Thyroid gland (tissue), 4 donors: ENCODE data around the gene EP400. TPM values are rescaled to one million over a fixed set of nuclear protein-coding genes. Genes with fewer than 3 reads are reported as not detected.

Source experiments
- DNase-seq, 2 donors: peaks; one replicate each; pipeline ENCODE4 v3.0.0-alpha.2; 2019
- H3K27ac ChIP-seq, 3 donors: fragments of 200-600 bp; sonication (generic); 1 replicate in 2 of 3; 2 replicates in 1 of 3; pipeline ENCODE4 v1.5.1; 2016 to 2019; ENCODE audit warnings: mild to moderate bottlenecking in 1 of 3, moderate library complexity in 1 of 3
- H3K27me3 ChIP-seq: fragments of 200-600 bp; sonication (generic); one replicate; pipeline ENCODE4 v1.5.1; 2019
- H3K36me3 ChIP-seq, 2 donors: fragments of 200-600 bp; sonication (generic); one replicate each; pipeline ENCODE4 v1.5.1; 2016 to 2019
- H3K4me1 ChIP-seq, 2 donors: fragments of 200-600 bp; sonication (generic); one replicate each; pipeline ENCODE4 v1.5.1; 2017 to 2019
- H3K4me3 ChIP-seq, 3 donors: fragments of 200-600 bp; sonication (generic); replicated peaks in 1 of 3; 1 replicate in 2 of 3; 2 replicates in 1 of 3; pipeline ENCODE4 v1.5.1; 2016; ENCODE audit warnings: mild to moderate bottlenecking in 1 of 3
- H3K9me3 ChIP-seq: fragments of 200-600 bp; sonication (generic); one replicate; pipeline ENCODE4 v1.5.1; 2017
- POLR2A ChIP-seq, 2 donors: fragments of 450-650 bp; IDR thresholded peaks; one replicate each; pipeline ENCODE4 v1.6.1; 2017; ENCODE audit warnings: antibody characterized with exemption in 2 of 2, mild to moderate bottlenecking in 2 of 2, moderate library complexity in 1 of 2
- WGBS, 2 donors: methylation state at CpG; one replicate each; pipeline ENCODE4 v1.1.5; 2017; 5-methylcytosine and 5-hydroxymethylcytosine counted together
- intact Hi-C: fragments of 100-400 bp; cut with DNase I; formaldehyde crosslinking; loops from one replicate; pipeline ENCODE4 v1.15.1; 2023
- total RNA-seq, 4 donors: library from RNA; depleted of rRNA; stranded (reverse); fragments of >200 nt; gene quantifications; one replicate each; pipeline ENCODE4 v1.2.3, GENCODE V29; 2016
- TF ChIP-seq, protein P1 (sequence below), 6 experiments: fragments of 200-600 bp in 3 of 6; fragments of 450-650 bp in 3 of 6; sonication (generic) in 3 of 6; IDR thresholded peaks; one replicate each; pipeline ENCODE4 v1.5.1; 2016 to 2019; ENCODE audit warnings: antibody characterized with exemption in 6 of 6, mild to moderate bottlenecking in 2 of 6, inconsistent platforms in 1 of 6, moderate library complexity in 1 of 6

EP400 gene
- total RNA-seq, 4 donors from 2014 or later = 22.1 to 51.8 (median 25.4) TPM

DNA sequence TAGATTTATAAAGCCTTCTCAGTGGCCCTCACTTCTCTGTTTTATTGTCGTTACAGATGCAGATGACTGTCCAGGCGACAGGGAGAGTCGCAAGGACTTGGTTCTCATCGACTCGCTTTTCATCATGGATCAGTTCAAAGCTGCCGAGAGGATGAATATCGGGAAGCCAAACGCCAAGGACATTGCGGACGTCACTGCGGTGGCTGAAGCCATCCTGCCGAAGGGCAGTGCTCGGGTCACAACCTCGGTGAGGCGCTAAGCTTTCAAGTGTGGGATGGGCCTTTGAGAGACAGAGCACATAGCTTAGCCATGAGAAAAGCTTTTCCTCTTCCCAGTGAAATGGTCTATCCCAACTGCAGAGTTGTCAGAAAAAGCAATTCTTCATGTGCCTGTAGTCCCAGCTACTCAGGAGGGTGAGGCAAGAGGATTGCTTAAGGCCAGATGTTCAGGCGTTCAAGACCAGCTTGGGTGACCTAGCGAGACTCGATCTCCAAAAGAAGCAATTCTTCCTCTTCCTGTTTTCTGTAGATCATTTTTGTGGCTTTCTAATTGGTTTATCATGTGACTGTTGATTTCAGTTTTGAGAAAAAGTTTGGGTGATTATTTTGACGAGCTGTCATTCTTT is 56.4 kb downstream of the EP400 start:
- intact Hi-C loops = no loop called here
- Histone ChIP-seq H3K27ac (no peak overlapping the region), H3K4me1 (no peaks in the 10 kb centered on the region), H3K9me3 (no peaks in the 10 kb centered on the region), H3K4me3 (no peak overlapping the region), H3K27me3 (no peaks in the 10 kb centered on the region), H3K36me3 (peaks cover 22 to 32% of the 10 kb centered on the region in 2 donors)
- no peak for DNase-seq
- WGBS, 2 donors = 93 to 94% methylated on average over 19 of the region's 19 CpGs
- TF ChIP-seq, protein P1, sequence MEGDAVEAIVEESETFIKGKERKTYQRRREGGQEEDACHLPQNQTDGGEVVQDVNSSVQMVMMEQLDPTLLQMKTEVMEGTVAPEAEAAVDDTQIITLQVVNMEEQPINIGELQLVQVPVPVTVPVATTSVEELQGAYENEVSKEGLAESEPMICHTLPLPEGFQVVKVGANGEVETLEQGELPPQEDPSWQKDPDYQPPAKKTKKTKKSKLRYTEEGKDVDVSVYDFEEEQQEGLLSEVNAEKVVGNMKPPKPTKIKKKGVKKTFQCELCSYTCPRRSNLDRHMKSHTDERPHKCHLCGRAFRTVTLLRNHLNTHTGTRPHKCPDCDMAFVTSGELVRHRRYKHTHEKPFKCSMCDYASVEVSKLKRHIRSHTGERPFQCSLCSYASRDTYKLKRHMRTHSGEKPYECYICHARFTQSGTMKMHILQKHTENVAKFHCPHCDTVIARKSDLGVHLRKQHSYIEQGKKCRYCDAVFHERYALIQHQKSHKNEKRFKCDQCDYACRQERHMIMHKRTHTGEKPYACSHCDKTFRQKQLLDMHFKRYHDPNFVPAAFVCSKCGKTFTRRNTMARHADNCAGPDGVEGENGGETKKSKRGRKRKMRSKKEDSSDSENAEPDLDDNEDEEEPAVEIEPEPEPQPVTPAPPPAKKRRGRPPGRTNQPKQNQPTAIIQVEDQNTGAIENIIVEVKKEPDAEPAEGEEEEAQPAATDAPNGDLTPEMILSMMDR (IDR thresholded peaks at IDR 0.05) = no peak
- TF ChIP-seq POLR2A (IDR thresholded peaks at IDR 0.05) = no peak

DNA sequence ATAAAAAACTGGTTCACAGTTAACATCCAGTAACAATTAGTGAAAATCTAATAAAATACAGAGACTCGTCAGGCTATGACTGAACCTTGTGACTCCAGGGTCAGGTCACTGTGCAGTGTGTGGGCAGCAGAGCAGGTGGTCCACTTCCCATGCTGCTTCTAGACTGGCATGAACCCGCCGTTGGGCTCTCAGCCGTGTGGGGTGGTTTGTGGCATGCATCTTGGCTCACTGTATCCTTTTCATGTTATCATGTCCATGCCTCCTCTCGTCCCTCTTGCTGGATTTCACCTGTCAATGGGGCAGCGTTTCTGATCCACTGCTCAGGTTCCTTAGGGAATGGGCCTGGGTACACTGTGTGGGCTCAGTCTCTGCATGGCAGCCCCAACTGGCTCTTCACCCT is 57.3 kb downstream of the EP400 start:
- no peak for DNase-seq
- H3K36me3 ChIP-seq = peaks cover 31 to 34% of the 10 kb centered on the region in 2 donors
- TF ChIP-seq, protein P1 (IDR thresholded peaks at IDR 0.05) = no peak
- no peak for TF ChIP-seq POLR2A (IDR thresholded peaks at IDR 0.05)
- no peak overlapping the region for H3K4me3 ChIP-seq
- no peaks in the 10 kb centered on the region for H3K27me3 ChIP-seq
- no peak overlapping the region for H3K27ac ChIP-seq
- 89 to 98% methylated on average over 6 of the region's 6 CpGs for WGBS, 2 donors
- no peaks in the 10 kb centered on the region for H3K9me3 ChIP-seq
- no peaks in the 10 kb centered on the region for H3K4me1 ChIP-seq
- intact Hi-C loops = no loop called here

DNA sequence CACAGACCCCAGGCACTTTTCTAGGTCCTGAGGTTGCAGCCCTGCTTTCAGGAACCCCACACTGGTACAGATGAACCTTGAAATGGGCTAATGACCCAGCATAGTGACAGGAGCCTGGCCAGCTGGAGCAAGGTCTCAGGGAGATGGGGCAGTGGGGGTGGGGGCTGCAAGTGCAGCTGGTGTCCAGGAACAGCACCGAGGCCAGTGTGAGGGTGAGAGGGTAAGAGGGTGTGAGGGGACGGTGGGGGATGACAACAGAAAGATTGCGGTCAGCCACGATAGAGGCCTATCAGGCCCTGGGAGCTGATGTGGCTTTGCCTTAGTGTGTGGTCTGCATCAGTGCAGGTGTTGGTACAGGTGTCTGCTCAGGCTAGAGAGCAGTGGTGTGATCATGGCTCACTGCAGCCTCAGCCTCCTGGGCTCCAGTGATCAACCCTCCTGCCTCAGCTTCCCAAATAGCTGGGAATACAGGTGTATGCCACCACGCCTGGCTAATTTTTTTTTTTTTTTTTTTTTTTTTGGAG is 59.7 kb downstream of the EP400 start:
- intact Hi-C loops = no loop called here
- no peak for TF ChIP-seq POLR2A (IDR thresholded peaks at IDR 0.05)
- TF ChIP-seq, protein P1 (IDR thresholded peaks at IDR 0.05) = no peak
- Histone ChIP-seq H3K9me3 (no peaks in the 10 kb centered on the region), H3K27me3 (no peaks in the 10 kb centered on the region), H3K36me3 (peaks cover 51 to 53% of the 10 kb centered on the region in 2 donors), H3K27ac (no peak overlapping the region), H3K4me1 (no peaks in the 10 kb centered on the region), H3K4me3 (no peak overlapping the region)
- WGBS, 2 donors = 98 to 99% methylated on average over 5 of the region's 5 CpGs
- no peak for DNase-seq

DNA sequence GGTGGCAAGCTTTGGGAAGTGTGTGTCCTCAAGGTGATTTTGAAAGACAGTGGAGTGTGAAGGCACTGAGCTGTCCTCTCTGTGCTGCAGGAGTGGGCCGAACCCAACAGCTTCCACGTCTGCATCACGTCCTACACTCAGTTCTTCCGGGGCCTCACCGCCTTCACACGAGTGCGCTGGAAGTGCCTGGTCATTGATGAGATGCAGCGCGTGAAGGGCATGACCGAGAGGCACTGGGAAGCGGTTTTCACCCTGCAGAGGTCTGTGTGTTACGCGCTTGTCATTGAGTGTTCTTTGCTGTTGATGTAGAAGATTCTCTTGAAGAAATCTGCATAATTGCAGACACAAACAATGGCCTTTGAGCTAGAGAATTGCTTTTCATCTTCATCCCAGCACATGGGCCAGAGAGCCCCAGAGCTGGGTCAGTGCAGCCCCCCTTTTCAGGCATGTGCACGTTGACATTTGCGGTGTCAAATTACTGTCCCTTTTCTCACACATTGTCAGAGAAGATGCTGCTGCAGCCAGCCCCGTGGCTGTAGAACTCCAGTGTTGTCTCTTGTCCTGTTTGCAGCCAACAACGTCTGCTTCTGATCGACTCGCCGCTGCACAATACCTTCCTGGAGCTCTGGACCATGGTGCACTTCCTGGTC is 63.3 kb downstream of the EP400 start:
- Histone ChIP-seq H3K27me3 (no peaks in the 10 kb centered on the region), H3K4me1 (peaks cover 0 to 9% of the 10 kb centered on the region in 2 donors), H3K27ac (no peak overlapping the region), H3K36me3 (peaks cover 38 to 56% of the 10 kb centered on the region in 2 donors), H3K4me3 (no peak overlapping the region), H3K9me3 (no peaks in the 10 kb centered on the region)
- DNase-seq = no peak
- WGBS, 2 donors = 86 to 90% methylated on average over 20 of the region's 20 CpGs
- TF ChIP-seq POLR2A (IDR thresholded peaks at IDR 0.05) = no peak
- TF ChIP-seq, protein P1 (IDR thresholded peaks at IDR 0.05) = no peak
- intact Hi-C loops = no loop called here
